ENCODE data around the gene BHLHE40. TPM values are rescaled to one million over a fixed set of nuclear protein-coding genes. Genes with fewer than 3 reads are reported as not detected.

Gene BHLHE40
- total RNA-seq, 1 donor from 2014 or later = 16.0 TPM

GRCh38 chr3:5002174-5002870 is 23.1 kb downstream of the BHLHE40 start:
- DNase-seq = peak; percentile 44

- DNase-seq = no peak
Measured at GRCh38 chr3:5002871-5003247, 23.6 kb downstream of the BHLHE40 start.

- no peak for DNase-seq
Measured at GRCh38 chr3:5004319-5005152, 25.3 kb downstream of the BHLHE40 start.

- no peak for DNase-seq
Measured at GRCh38 chr3:5005367-5005766, 26.1 kb downstream of the BHLHE40 start.

GRCh38 chr3:5006755-5007202 is 27.5 kb downstream of the BHLHE40 start:
- peak; percentile 40 for DNase-seq

GRCh38 chr3:5007873-5008272 is 28.6 kb downstream of the BHLHE40 start:
- DNase-seq = no peak

- DNase-seq = no peak
Measured at GRCh38 chr3:5009506-5010109, 30.4 kb downstream of the BHLHE40 start.

GRCh38 chr3:5010140-5010539 is 30.9 kb downstream of the BHLHE40 start:
- DNase-seq = no peak

- DNase-seq = peak; percentile 50
Measured at GRCh38 chr3:5010706-5011554, 31.7 kb downstream of the BHLHE40 start.

GRCh38 chr3:5011555-5012256 is 32.5 kb downstream of the BHLHE40 start:
- no peak for DNase-seq

- peak; percentile 34 for DNase-seq
Measured at GRCh38 chr3:5012367-5012766, 33.1 kb downstream of the BHLHE40 start.

GRCh38 chr3:5013021-5013906 is 34.0 kb downstream of the BHLHE40 start:
- peak; percentile 45 for DNase-seq

- no peak for DNase-seq
Measured at GRCh38 chr3:5014391-5014790, 35.2 kb downstream of the BHLHE40 start.

- DNase-seq = no peak
Measured at GRCh38 chr3:5015056-5015455, 35.8 kb downstream of the BHLHE40 start.

- peak; percentile 89 for DNase-seq
Measured at GRCh38 chr3:5016211-5017161, 37.2 kb downstream of the BHLHE40 start.

GRCh38 chr3:5017925-5018531 is 38.8 kb downstream of the BHLHE40 start:
- DNase-seq = peak; percentile 18

GRCh38 chr3:5019411-5020241 is 40.4 kb downstream of the BHLHE40 start:
- DNase-seq = no peak

- no peak for DNase-seq
Measured at GRCh38 chr3:5020242-5020722, 41.0 kb downstream of the BHLHE40 start.
